Smooth muscle cell (in vitro differentiated cells): ENCODE results near the gene C4orf17. TPM values are rescaled to one million over a fixed set of nuclear protein-coding genes. Genes with fewer than 3 reads are reported as not detected.

Experiments used
- DNase-seq: peaks from one replicate; lab custom pipeline; 2025; ENCODE audit not compliant: unreplicated experiment; lab: John Stamatoyannopoulos, UW
- H2AFZ ChIP-seq: fragments of 200-600 bp; sonication (generic); 2 replicates; pipeline ENCODE4 v1.6.0; 2016; ENCODE audit warnings: antibody characterized with exemption, low read depth, mild to moderate bottlenecking
- H3F3A ChIP-seq: fragments of 200-600 bp; sonication (generic); 2 replicates; pipeline ENCODE4 v1.6.0; 2017; ENCODE audit warnings: antibody characterized with exemption, low read depth
- H3K27ac ChIP-seq: fragments of 200-600 bp; sonication (generic); 2 replicates; pipeline ENCODE4 v1.5.1; 2016; ENCODE audit warnings: low read depth, mild to moderate bottlenecking
- H3K27me3 ChIP-seq: fragments of 200-600 bp; sonication (generic); 2 replicates; pipeline ENCODE4 v1.6.1; 2016; ENCODE audit warnings: low read depth, mild to moderate bottlenecking
- H3K36me3 ChIP-seq: fragments of 200-600 bp; sonication (generic); 2 replicates; pipeline ENCODE4 v1.5.1; 2016; ENCODE audit warnings: low read depth
- H3K4me1 ChIP-seq: fragments of 200-600 bp; sonication (generic); 2 replicates; pipeline ENCODE4 v1.5.1; 2016; ENCODE audit warnings: low read depth
- H3K4me2 ChIP-seq: fragments of 200-600 bp; sonication (generic); 2 replicates; pipeline ENCODE4 v1.6.0; 2016; ENCODE audit warnings: mild to moderate bottlenecking
- H3K4me3 ChIP-seq: fragments of 200-600 bp; sonication (generic); 2 replicates; pipeline ENCODE4 v1.5.1; 2016; ENCODE audit warnings: mild to moderate bottlenecking
- H3K79me2 ChIP-seq: fragments of 200-600 bp; sonication (generic); 2 replicates; pipeline ENCODE4 v1.6.0; 2016; ENCODE audit warnings: low read depth, mild to moderate bottlenecking
- H3K9ac ChIP-seq: fragments of 200-600 bp; sonication (generic); 2 replicates; pipeline ENCODE4 v1.6.0; 2016; ENCODE audit warnings: low read depth
- H3K9me3 ChIP-seq: fragments of 200-600 bp; sonication (generic); replicated peaks from 2 replicates; pipeline ENCODE4 v1.5.1; 2016; ENCODE audit warnings: low read depth
- H4K20me1 ChIP-seq: fragments of 200-600 bp; sonication (generic); 2 replicates; pipeline ENCODE4 v1.6.0; 2016; ENCODE audit warnings: low read depth
- whole genome bisulfite sequencing: methylation state at CpG from one replicate; pipeline ENCODE4 v1.1.7; 2016; ENCODE audit warnings: low lambda C conversion rate; 5-methylcytosine and 5-hydroxymethylcytosine counted together
- polyA plus RNA-seq: library from polyadenylated mRNA; unstranded; fragments of >200 nt; fragmentation: Nextera tagmentation; extraction: Ambion mirVana; gene quantifications from 2 replicates; pipeline ENCODE4 v1.2.1, GENCODE V29; 2016
- total RNA-seq: library from RNA; depleted of rRNA; stranded (reverse); fragments of >200 nt; gene quantifications from 2 replicates; pipeline ENCODE4 v1.2.3, GENCODE V29; 2014
- TF ChIP-seq, protein P1 (sequence below): fragments of 200-600 bp; sonication (generic); IDR thresholded peaks from 2 replicates; pipeline ENCODE4 v1.5.1; 2017; ENCODE audit warnings: borderline replicate concordance, mild to moderate bottlenecking, antibody characterized with exemption; ENCODE audit not compliant: insufficient read depth, poor library complexity, severe bottlenecking

Gene C4orf17
- total and polyA plus RNA-seq, 2 experiments from 2014 or later: not detected

DNA sequence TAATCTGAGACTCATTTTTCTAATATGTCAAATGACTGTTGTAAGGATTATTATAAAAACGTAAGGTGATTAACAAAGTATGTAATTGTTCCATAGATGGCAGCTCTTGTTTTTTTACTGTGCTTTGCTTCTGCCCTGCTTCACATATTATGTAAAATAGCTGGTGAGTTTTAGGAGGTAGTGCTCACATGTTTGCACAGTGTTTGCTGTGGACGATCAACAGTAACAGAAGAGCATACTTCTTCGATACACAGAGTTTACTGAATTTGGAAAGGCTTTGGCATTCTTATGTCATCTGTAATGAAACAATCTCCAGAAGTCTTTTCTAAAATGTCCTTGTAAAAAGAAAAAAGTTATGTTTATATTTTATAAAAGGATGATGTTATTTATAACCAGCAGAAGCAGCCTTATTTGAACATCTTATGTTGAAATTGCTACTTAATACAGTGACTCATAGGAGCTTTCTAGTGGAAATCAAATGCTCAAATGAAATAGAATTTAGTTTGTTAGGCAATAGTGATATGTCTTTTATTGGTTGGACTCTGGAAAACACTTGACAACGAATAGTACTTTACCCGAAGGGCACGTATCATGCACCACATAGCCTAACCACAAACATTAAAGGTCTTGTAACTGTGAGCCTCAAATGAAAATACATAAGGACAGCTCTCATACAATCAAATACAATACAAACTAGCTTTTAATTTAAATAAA, 61.9 kb downstream of the C4orf17 start:
- Histone ChIP-seq H3K27me3 (peaks cover 16% of the 10 kb centered on the region), H3K9me3 (no peaks in the 10 kb centered on the region), H3K79me2 (no peaks in the 10 kb centered on the region), H3K9ac (no peak overlapping the region), H4K20me1 (no peaks in the 10 kb centered on the region), H3F3A (no peaks in the 10 kb centered on the region), H3K4me3 (no peak overlapping the region), H3K4me2 (no peak overlapping the region), H3K4me1 (no peaks in the 10 kb centered on the region), H3K36me3 (no peaks in the 10 kb centered on the region), H2AFZ (peak overlapping the region; percentile 24), H3K27ac (no peak overlapping the region)
- WGBS: 77% methylated on average over 6 of the region's 6 CpGs
- TF ChIP-seq, protein P1, sequence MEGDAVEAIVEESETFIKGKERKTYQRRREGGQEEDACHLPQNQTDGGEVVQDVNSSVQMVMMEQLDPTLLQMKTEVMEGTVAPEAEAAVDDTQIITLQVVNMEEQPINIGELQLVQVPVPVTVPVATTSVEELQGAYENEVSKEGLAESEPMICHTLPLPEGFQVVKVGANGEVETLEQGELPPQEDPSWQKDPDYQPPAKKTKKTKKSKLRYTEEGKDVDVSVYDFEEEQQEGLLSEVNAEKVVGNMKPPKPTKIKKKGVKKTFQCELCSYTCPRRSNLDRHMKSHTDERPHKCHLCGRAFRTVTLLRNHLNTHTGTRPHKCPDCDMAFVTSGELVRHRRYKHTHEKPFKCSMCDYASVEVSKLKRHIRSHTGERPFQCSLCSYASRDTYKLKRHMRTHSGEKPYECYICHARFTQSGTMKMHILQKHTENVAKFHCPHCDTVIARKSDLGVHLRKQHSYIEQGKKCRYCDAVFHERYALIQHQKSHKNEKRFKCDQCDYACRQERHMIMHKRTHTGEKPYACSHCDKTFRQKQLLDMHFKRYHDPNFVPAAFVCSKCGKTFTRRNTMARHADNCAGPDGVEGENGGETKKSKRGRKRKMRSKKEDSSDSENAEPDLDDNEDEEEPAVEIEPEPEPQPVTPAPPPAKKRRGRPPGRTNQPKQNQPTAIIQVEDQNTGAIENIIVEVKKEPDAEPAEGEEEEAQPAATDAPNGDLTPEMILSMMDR: no peak
- DNase-seq: no peak

DNA sequence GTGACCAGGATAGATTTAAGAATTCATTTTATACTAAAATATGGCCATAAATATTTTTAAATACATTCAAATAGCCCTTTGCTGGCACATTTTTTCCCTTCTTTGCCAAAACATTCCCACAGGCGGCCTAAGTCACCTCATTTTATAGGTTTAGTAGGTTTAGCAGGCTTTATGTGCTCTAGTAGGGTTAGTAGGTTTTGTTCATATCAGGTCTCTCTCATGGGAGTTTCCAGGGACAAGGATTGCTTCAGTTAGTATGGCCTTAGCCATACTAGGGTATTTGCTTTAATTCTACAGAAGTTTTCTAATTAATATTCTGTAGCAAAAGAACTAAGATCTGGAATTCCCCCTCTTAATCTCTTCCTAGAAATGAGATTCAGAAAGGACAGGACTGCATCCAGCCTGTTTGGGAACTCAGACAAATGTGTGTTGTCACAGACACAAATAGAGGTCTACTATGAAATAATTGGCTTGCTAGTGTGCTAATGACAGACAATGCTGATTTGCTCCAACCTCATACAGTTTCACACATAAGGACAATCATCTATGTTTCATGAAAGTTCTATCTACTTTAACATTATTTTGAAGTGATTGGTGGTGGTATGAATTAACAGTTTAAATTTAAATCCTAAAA, 63.0 kb downstream of the C4orf17 start:
- Histone ChIP-seq H3K4me1 (no peaks in the 10 kb centered on the region), H3K27me3 (peaks cover 12% of the 10 kb centered on the region), H3F3A (no peaks in the 10 kb centered on the region), H3K79me2 (no peaks in the 10 kb centered on the region), H3K27ac (no peak overlapping the region), H3K9me3 (no peaks in the 10 kb centered on the region), H3K4me3 (no peak overlapping the region), H3K36me3 (no peaks in the 10 kb centered on the region), H3K9ac (no peak overlapping the region), H3K4me2 (no peak overlapping the region), H2AFZ (no peak overlapping the region), H4K20me1 (no peaks in the 10 kb centered on the region)
- TF ChIP-seq, protein P1: no peak
- DNase-seq: no peak
- WGBS: 83% methylated on average over 1 of the region's 1 CpG

GRCh38 chr4:99574530-99575324, 63.9 kb downstream of the C4orf17 start, which contains the start of gene MTTP:
TSS of gene MTTP (plus strand) at chr4:99574824. CDS start at chr4:99574910, 86 bp downstream.
- TF ChIP-seq, protein P1: no peak
- H3K79me2 ChIP-seq: no peaks in the 10 kb centered on the region
- H3K4me2 ChIP-seq: no peak within 1 kb of the TSS
- H3K9me3 ChIP-seq: no peaks in the 10 kb centered on the region
- no peak for DNase-seq
- no peak within 1 kb of the TSS for H3K27ac ChIP-seq
- no peaks in the 10 kb centered on the region for H3K4me1 ChIP-seq
- H3K9ac ChIP-seq: no peak within 1 kb of the TSS
- no peaks in the 10 kb centered on the region for H4K20me1 ChIP-seq
- H2AFZ ChIP-seq: peak within 1 kb of the TSS; percentile 57
- peak within 1 kb of the TSS; percentile 40 for H3K4me3 ChIP-seq
- 89% methylated on average over 3 of the region's 3 CpGs for WGBS
- no peaks in the 10 kb centered on the region for H3K36me3 ChIP-seq
- H3K27me3 ChIP-seq: peaks cover 12% of the 10 kb centered on the region
- H3F3A ChIP-seq: no peaks in the 10 kb centered on the region
